ENCODE measurements around the gene KIF5B.
"Not testable (repeated sequence)": the region's sequence is repeated elsewhere in the genome, so short reads cannot be mapped to it uniquely, and the experiment has no call there.

KIF5B gene

DNA sequence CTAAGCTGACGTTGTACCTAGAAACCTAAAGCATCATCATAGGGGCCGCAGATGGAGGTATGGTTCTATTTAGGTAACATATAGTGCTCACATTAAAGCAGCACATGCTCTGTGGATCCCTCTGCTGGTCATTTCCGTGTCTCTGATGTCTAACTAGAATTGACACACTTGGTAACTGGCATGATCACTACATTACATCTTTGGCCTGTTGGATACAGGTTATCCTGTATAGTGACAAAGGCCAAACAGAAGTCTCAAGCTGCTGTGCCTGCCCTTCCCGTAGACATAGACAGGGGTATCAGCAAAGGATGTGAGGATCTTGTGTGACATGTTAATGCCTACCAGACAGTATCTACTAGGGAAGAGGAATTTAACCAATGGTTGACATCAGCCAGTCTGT, 51.2 kb downstream of the KIF5B start:
- DNase-seq, result peak; percentile 21

GRCh38 chr10:32004161-32004591, 52.0 kb downstream of the KIF5B start:
- DNase-seq, result peak; percentile 47

- DNase-seq, result no peak
Measured at GRCh38 chr10:32002531-32002930, 53.7 kb downstream of the KIF5B start.

DNA sequence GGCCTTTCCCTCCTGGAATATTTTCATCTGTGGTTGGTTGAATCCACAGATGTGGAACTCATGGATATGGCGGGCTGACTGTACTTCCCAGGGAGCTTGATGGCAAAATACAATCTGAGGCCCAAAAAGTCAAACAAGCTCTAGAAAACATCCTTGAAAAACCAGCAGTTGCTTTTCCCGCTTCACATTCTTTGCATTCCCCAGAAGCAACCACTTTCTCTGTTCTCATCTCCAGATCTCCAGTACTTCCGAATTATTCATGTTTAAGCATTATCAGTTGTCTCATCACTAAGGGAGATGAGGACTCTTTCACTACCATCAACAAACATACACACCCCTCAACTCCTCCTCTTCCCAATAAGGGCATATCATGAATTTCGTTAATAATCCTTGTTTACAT, 55.3 kb downstream of the KIF5B start:
- no peak for DNase-seq

- no peak for DNase-seq
Measured at GRCh38 chr10:31999836-32000235, 56.4 kb downstream of the KIF5B start.

DNA sequence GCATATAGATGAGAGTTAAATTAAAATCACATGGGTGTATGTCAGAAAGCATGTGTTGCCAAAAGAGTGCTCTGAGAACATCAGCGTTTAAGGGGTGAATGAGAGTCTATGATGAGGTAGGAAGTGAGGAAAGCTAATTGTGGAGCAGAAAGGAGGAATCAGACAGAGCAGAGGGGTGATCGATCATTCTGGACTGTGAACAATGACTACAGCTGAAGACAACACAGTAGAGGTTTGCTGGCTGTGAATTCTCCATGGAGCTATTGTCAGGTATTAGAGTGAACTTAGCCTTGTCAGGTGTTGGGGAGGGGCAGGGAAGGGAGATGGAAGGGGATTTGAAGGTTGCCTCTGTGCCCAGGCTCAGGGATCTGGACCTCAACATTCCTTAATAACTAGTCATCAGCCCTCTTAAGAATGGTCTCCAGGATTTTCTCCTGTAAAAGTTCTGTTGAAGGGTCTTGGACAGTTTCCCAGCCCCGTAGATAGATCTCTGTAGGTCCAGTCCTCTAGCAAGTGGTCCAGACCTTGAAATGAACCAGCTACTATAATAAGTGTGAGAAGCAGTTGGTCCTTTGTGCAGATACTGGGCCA, 57.1 kb downstream of the KIF5B start:
- DNase-seq, result no peak

GRCh38 chr10:31994926-31995325, 61.3 kb downstream of the KIF5B start:
- DNase-seq, result no peak

- no peak for DNase-seq
Measured at GRCh38 chr10:31990937-31991336, 65.3 kb downstream of the KIF5B start.

DNA sequence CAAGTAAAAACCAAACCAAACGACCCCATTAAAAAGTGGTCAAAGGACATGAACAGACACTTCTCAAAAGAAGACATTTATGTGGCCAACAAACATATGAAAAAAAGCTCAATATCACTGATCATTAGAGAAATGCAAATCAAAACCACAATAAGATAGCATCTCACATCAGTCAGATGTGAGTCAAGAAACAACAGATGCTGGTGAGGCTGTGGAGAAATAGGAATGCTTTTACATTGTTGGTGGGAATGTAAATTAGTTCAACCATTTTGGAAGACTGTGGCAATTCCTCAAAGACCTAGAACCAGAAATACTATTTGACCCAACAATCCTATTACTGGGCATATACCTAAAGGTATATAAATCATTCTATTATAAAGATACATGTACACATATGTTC, 68.4 kb downstream of the KIF5B start:
- DNase-seq, result not testable (repeated sequence)

- DNase-seq, result no peak
Measured at GRCh38 chr10:31982111-31982510, 74.1 kb downstream of the KIF5B start.

DNA sequence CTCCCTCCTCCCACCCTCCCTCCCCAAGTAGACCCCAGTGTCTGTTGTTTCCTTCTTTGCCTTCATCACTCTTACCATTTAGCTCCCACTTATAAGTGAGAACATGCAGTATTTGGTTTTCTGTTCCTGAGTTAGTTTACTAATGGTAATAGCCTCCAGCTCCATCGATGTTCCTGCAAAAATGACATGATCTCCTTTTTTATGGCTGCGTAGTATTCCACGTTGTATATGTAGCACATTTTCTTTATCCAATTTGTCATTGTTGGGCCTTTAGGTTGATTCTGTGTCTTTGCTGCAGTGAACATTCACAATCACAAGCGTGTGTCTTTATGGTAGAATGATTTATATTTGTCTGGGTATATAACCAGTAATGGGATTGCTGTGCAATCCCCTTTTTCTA, 75.8 kb downstream of the KIF5B start:
- DNase-seq, result no peak

- not testable (repeated sequence) for DNase-seq
Measured at GRCh38 chr10:31979071-31979470, 77.2 kb downstream of the KIF5B start.

DNA sequence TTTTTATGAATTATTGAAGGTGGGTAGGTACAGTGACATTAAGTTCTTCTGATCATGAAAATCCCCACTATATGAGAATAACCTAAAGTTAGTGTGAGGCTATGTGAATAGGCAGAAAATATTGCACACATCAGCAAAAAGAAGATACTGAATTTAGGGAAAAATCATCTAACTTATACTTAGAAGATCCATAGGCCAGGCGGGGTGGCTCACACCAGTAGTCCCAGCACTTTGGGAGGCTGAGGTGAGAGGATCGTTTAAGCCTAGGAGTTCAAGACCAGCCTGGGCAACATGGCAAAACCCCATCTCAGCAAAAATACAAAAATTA, 78.1 kb downstream of the KIF5B start:
- no peak for DNase-seq

DNA sequence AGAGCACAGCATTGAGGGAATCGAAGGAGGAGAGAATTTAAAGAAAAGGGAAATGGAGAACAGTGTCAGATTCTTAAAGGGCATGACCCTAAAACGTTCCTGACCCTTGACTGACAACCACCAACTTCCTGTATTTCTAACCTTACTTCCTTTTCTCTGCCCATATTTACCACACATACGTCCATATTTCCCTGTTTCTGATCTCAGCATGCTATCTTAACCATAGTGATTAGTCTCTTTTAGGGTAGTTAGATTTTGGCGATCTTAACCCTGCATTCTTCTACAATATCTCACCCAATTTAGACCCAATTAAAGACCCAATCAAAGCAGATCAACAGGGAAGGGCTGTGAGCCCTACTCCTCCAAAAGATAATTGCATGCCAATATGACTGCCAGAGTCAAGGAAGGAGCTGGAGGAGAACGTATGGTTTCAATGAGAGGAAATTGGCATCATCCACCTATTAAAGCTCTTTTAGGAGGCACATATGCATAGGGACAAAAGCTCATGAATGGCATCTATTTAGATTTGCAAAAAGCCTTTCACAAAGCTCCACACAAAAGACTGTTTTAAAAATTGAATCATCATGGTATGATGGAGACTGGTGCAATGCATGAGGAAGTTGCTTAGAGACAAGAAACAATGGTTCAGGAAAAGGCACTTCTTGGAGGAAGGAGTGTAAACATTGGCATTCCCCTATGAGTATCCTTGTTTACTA, 78.6 kb downstream of the KIF5B start:
- no peak for DNase-seq

DNA sequence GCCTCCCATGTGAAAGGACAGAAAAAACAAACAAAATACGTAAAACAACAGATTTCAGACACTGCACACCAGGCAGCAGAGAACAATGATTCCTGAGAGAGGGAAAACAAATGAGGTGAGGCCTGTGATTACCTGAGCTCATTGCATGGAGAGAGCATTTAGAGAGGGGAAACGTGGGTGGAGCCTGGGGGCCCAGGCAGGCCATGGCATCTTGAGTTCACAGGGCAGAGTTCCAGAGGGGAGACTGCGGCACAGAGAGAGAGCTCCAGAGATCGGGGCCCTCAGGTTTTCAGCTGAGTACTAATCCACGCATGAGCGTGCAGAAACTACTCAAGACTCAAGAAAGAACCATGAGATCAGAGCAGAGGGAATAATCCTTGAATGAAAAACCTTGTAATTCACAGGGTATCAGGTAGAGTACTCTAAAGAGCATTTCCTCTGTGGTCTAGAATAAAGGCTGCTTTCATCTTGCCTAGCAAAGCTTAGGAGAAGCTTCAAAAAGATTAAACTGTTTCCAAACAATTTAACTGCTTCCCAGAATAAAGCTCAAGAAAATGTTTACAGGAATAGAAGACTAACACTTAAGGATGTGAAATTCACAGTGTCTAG, 81.0 kb downstream of the KIF5B start:
- DNase-seq, result no peak

DNA sequence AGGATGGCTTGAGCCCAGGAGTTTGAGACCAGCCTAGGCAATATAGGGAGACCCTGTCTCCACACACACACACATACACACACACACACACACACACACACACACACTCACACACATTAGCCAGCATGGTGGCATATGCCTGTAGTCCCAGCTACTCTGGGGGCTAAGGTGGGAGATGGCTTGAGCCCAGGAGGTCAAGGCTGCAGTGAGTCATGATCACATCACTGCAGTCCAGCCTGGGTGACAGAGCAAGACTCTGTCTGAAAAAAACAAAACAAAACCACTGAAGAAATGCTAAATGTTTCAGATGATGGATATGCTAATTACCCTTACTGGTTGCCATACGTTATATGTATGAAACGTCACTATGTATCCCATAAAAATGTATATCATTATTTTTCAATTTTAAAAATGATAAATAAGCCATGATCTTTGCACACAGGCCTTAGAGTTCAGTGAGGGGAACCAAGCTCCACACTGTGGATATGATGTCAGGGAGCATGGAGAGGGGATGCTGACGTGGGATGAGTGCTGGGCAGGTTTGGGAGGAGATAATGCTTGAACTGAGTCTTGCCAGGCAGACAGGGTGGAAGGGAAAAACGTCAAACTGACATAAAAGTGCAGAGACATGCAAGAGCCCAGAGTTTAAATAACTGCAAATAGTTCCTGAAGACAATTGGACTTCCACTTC, 81.6 kb downstream of the KIF5B start:
- DNase-seq, result no peak

- DNase-seq, result no peak
Measured at GRCh38 chr10:31972519-31973041, 83.6 kb downstream of the KIF5B start.

- DNase-seq, result not testable (repeated sequence)
Measured at GRCh38 chr10:31969847-31970246, 86.4 kb downstream of the KIF5B start.

DNA sequence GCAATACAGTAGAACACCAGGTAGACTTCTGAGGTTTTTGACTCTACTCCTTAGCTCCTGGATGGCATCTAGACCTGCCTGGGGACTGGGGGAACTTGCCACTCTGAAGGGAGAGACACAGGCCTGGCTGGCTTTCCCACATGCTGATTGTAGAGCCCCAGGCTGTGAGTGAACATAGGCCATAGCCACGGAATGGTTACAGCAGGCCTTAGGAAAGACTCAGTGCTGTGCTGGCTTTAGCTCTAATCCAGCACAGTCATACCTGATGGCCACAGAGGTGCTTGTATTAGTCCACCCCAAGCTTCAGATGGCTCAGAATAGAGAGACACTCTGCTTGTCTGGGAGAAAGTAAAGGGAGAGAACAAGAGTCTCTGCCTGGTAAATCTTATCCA, 92.6 kb downstream of the KIF5B start:
- DNase-seq, result no peak

DNA sequence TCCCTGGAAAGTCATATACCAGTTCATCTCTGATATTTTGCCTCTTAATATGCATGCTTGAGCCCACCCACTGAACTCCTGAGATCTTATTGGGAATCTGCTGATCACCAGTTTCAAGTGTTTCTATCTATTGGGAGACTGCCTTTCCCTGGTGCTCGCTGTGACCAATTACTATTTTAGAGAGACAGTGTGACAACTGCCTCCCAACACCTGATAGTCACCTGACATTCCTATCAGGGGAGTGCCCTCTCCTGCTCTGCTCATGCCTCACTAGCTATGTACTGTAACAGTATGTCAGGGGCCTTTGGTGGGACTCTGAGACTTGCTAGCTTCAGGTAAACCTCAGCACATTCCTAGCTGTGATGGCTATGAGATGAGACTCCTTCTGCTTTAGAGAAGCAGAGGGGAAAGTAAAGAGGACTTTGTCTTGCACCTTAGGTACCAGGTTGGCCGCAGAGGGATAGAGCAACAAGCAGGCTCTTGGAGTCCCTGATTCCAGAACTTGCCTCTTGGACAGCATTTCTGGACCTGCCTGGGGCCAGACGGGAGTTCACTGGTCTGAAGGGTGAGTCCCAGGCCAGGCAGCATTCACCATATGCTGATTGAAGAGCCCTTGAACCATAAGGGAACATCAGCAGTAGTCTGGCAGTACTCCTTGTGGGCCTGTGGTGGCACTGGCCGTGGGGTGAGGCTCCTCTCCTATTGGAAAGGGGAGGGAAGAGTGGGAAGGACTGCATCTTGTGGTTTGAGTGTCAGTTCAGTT, 93.2 kb downstream of the KIF5B start:
- no peak for DNase-seq

DNA sequence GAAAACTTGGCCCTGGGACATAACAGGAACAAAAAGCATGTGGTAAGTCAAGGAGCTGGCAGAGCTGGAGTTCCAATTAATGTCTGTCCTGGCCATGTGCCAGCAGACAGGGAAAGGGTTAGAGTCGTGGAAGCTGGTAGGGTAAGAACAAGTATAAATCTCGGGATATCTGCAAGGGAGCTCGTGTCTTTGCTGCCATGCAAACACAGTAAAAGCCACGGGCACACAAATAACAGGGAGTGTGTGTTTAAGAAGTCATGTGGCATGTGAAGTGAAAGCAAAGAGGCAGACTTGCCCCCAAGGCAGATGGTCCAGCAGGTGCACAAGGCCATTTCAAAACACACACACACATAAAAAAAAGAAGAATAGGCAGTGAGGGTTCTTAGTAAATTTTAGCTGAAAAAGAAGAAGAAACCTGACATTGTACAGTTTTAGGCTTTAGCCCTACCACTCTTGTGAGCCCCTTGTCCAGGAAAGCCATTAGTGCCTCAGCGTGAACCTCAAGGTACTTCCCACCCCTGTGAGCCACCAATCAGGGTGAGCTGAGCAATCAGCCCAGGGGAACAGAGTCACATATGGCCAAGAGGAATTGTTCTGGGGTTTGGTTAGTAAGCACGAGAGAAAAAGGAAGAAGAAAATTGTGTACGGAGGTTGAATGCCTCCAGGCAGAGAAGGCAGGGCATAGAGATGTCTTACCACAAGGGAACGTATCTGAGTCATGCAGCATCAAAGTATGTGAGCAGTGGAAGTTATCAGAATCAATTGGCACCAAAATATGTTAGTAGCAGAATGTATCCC, 94.7 kb downstream of the KIF5B start:
- no peak for DNase-seq

Measured in femur (tissue), 1 donor.